Activated naive CD4-positive, alpha-beta T cell treated with anti-CD3 and anti-CD28 coated beads, Interleukin-2, amount 50 U/mL, for 24 hours (primary cell): ENCODE data around the gene CACNG4.
A peak's percentile ranks its signal among the peaks of the same experiment; 100 is the strongest.

Experiments used
- H3K27ac Mint-ChIP-seq: one replicate; pipeline ENCODE4 v1.8.0; 2021; ENCODE audit warnings: mild to moderate bottlenecking, mixed read lengths
- H3K27me3 Mint-ChIP-seq: one replicate; pipeline ENCODE4 v1.8.0; 2021; ENCODE audit warnings: mixed read lengths
- H3K36me3 Mint-ChIP-seq: one replicate; pipeline ENCODE4 v1.8.0; 2021; ENCODE audit warnings: mixed read lengths
- H3K4me1 Mint-ChIP-seq: one replicate; pipeline ENCODE4 v1.8.0; 2021; ENCODE audit warnings: mixed read lengths
- H3K4me3 Mint-ChIP-seq: one replicate; pipeline ENCODE4 v1.8.0; 2021; ENCODE audit warnings: mild to moderate bottlenecking, mixed read lengths
- H3K9me3 Mint-ChIP-seq: one replicate; pipeline ENCODE4 v1.8.0; 2021; ENCODE audit warnings: mixed read lengths

CACNG4 gene

DNA sequence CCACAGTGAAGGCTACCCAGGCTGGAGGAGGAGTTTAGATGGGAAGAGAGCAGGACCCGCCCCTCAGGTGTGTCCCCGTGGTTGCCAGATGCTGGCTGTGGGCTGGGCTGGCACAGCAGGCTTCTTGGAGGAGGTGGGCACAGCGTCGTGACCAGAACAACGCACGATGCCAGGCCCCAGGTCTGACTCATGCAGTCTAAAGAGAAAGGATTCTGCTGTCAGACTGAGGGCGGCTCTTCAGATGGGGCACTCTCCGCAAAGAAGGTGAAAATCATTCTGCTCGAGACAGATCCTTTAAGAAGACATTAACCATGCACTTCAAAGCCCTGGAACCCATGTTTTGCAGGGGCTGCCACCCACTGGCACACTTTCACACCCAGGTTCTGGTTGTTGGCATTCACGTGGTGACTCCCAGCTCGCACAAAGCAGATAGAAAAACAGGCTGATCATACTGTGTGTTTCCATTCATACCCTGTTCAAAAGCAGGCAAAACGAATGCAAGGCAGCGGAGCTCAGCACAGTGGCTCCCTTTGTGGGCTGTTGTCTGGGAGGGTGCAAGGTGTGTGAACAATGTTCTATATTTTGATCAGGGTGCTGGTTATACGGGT, 19.0 kb downstream of the CACNG4 start:
- Mint-ChIP-seq H3K27me3 (peaks cover 16% of the 10 kb centered on the region), H3K9me3 (no peaks in the 10 kb centered on the region), H3K4me1 (no peaks in the 10 kb centered on the region), H3K36me3 (no peaks in the 10 kb centered on the region), H3K27ac (no peak overlapping the region), H3K4me3 (no peak overlapping the region)

DNA sequence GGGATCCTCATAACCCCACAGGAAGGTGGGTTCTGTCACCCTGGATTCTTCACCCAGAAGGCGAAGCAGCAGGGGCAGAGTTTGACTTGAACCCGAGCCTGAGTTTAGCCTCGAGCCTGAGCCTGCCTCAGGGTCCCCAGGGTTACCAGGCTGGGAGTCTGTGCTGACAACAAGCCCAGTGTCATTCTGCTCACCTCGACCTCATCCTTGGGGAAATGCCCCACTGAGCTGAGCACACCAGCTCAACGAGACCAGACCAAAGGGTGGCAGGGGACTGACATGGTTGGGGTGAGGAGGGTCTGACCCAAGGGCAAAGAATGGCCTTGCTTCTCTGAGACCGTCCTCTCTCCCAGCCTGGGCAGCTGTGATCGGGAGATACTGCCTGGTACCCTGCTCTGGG, 20.2 kb downstream of the CACNG4 start:
- no peak overlapping the region for H3K4me3 Mint-ChIP-seq
- peaks cover 13% of the 10 kb centered on the region for H3K27me3 Mint-ChIP-seq

DNA sequence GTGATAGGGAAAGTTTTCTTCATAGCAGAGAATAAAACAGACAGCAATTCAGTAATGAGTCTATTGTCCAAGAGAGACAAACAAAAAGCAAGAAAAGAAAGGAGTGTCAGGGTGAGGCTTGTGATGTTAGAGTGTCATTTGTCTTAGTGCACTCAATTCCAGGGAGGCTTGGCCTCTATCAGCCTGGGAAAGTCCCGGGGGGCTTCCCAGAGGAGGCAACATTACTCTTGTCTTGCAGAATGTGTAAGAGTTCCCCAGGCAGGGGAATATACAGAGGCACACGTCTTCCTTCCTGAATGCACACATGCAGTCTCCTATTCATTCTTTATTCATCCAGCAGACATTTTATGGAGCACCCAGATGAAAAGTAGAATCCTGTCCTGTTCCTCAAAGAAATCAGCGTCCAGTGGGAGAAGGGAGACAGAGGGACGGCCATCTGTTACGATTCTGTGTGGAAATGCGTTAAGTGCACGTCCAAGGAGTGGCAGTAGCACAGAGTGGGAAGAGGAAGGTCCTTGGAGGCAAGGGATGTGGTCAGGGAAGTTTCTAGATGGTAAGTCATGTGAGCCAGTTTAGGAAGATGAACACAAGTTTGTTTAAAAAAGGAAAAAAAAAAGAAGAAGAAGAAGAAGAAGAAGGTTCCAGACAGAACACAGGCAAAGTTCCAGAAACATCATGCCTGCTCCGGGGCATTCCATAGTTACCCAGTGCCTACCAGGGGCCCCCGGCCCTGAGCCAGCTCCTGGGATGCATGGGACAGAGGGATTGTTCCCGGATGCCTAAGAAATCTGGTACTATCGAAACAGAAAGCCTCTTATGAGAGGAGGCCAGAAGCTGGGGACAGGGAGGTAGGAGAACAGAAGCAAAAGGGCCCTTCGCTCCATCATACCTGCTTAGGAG, 21.1 kb downstream of the CACNG4 start:
- Mint-ChIP-seq H3K4me3 (no peak overlapping the region), H3K9me3 (no peaks in the 10 kb centered on the region), H3K36me3 (no peaks in the 10 kb centered on the region), H3K4me1 (no peaks in the 10 kb centered on the region), H3K27ac (no peak overlapping the region), H3K27me3 (peaks cover 15% of the 10 kb centered on the region)

More for the DNA sequence above, 20.2 kb downstream of the CACNG4 start:
- no peaks in the 10 kb centered on the region for H3K36me3 Mint-ChIP-seq
- no peaks in the 10 kb centered on the region for H3K9me3 Mint-ChIP-seq
- no peaks in the 10 kb centered on the region for H3K4me1 Mint-ChIP-seq
- no peak overlapping the region for H3K27ac Mint-ChIP-seq

DNA sequence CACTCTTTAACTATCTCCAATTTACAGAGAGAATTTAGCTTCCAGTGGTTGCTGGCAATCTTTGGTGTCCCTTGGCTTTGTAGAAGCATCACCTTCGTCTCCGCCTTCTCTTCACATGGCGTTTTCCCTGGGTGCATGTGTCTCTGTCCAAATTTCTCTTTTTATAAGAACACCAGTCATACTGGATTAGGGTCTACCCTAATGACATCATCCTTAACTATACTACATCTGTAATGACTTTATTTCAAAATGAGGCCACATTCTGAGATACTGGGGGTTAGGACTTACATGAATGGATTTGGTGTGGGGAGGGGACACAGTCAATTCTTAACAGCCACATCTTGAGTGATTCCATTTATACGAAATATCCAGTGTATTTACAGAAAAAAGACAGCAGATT, 22.2 kb downstream of the CACNG4 start:
- Mint-ChIP-seq H3K4me1 (no peaks in the 10 kb centered on the region), H3K27me3 (peaks cover 16% of the 10 kb centered on the region)

DNA sequence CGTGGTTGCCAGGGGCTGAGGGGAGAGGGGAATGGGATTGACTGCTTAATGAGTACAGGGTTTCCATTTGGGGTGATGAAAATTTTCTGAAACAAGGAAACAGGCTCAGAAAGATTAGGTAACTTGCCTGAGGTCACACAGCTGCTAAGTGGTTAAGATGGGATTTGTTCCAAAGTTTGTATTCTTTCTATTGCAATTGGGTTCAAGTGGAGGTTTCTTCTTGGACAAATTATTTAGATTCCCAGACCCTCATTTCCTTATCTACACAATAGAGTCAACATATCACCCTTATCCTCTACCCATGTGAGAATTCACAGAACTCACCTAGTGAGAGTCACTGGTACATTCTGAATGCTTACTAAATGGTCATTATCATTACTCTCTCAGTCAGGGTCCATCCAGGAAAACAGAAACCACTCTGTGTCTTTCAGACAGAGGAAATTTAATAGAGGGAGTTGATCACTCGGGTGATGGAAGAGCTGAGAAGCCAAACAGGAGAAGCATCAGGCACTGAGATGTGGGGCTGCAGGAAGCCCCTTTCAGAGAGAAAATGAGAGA, 22.6 kb downstream of the CACNG4 start:
- no peaks in the 10 kb centered on the region for H3K4me1 Mint-ChIP-seq
- H3K27me3 Mint-ChIP-seq: peaks cover 18% of the 10 kb centered on the region
- no peak overlapping the region for H3K4me3 Mint-ChIP-seq
- no peak overlapping the region for H3K27ac Mint-ChIP-seq
- H3K9me3 Mint-ChIP-seq: no peaks in the 10 kb centered on the region
- H3K36me3 Mint-ChIP-seq: no peaks in the 10 kb centered on the region

More for the DNA sequence above, 22.2 kb downstream of the CACNG4 start:
- Mint-ChIP-seq H3K9me3 (no peaks in the 10 kb centered on the region), H3K36me3 (no peaks in the 10 kb centered on the region), H3K4me3 (no peak overlapping the region), H3K27ac (no peak overlapping the region)

DNA sequence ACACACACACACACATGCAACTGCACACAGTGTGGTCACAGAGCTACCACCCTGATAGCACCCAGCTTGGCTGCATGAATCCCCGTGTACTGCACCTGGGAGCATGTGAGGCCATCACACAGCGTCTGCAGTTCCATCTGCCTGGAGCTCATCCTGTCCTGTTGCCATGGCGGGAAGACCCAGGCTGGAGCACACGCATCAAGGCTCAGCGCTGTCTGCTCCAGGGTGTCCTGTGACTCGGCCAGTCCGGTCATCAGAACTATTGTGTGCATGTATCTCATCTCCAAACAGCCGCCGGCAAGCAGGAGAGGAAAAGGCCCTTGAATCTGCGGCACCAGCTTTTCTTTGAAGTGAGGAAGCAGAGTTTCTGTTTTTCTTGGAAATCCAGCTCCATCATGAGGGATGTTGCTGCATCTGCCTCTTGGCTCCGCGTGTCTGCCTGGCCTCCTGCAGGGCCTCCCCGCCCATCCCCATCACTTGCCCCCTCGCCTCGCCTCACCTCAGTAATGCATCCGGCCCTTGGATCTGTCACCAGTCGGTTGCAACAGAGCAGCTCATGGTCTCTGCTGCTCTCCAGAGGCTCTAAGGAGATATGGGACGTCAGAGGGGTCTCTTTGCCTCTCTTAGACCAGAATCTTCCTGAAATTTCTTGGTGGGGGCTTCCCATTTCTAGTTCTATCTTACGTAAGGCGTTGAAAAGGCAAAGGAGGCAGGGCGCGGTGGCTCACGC, 23.7 kb downstream of the CACNG4 start:
- Mint-ChIP-seq H3K4me3 (no peak overlapping the region), H3K9me3 (no peaks in the 10 kb centered on the region), H3K36me3 (no peaks in the 10 kb centered on the region), H3K4me1 (no peaks in the 10 kb centered on the region), H3K27ac (no peak overlapping the region), H3K27me3 (peaks cover 18% of the 10 kb centered on the region)

DNA sequence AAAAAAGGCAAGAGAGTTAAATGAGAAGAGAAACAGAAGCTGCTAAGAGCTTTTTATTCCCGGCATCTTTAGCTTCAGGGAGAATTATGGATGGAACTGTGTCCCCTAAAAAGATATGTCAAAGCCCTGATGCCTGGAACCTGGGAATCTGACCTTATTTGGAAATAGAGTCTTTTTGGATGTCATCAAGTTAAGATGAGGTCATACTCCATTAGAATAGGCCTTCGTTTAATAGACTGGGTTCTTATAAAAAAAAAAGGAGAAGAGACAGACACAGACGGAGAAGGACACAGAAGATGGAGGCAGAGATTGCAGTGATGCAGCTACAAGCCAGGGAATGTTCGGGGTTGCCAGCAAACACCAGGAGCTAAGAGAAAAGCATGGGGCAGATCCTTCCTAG, 24.6 kb downstream of the CACNG4 start:
- no peaks in the 10 kb centered on the region for H3K36me3 Mint-ChIP-seq
- H3K27me3 Mint-ChIP-seq: peaks cover 16% of the 10 kb centered on the region
- no peak overlapping the region for H3K4me3 Mint-ChIP-seq
- H3K27ac Mint-ChIP-seq: no peak overlapping the region
- H3K9me3 Mint-ChIP-seq: no peaks in the 10 kb centered on the region
- H3K4me1 Mint-ChIP-seq: no peaks in the 10 kb centered on the region

DNA sequence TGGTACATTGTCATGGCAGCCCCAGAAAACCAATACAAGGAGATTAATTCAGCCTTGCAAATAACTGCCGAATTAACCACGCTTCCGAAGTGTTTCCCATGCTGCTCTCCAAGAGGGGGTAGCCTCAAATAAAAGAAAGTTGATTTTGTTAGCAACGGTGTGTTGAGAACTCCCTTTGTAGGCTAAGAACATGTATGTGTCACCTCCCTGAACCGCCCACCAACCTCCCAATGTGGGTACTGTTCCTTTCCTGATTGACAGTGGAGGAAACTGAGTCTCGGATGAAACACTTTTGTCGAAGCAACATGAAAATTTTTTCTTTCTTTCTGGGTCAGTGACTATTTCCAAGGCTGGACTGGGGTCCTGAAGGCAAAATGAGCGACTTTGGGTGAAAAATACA, 25.1 kb downstream of the CACNG4 start:
- peaks cover 16% of the 10 kb centered on the region for H3K27me3 Mint-ChIP-seq
- H3K4me3 Mint-ChIP-seq: no peak overlapping the region
- H3K27ac Mint-ChIP-seq: no peak overlapping the region
- no peaks in the 10 kb centered on the region for H3K9me3 Mint-ChIP-seq
- no peaks in the 10 kb centered on the region for H3K36me3 Mint-ChIP-seq
- H3K4me1 Mint-ChIP-seq: no peaks in the 10 kb centered on the region

DNA sequence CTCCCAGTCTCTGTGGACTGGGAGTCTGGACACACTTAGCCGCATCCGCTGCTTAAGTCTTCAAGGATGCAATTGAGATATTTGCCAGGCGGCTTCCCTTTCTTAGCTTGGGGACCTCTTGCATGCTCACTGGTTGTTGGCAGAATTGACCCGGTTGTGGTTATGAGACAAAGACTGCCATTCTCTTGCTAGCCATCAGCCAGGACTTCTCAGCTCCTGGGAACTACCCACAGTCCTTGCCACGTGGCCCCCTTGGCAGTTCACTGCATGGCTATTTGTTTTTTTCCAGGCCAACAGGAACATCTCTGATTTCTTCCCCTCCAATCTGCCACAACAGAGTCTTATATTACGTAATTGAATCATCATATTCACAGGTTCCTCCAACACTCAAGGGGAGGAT, 25.5 kb downstream of the CACNG4 start:
- Mint-ChIP-seq H3K27ac (no peak overlapping the region), H3K4me3 (no peak overlapping the region), H3K9me3 (no peaks in the 10 kb centered on the region), H3K36me3 (no peaks in the 10 kb centered on the region), H3K27me3 (peaks cover 16% of the 10 kb centered on the region), H3K4me1 (no peaks in the 10 kb centered on the region)

DNA sequence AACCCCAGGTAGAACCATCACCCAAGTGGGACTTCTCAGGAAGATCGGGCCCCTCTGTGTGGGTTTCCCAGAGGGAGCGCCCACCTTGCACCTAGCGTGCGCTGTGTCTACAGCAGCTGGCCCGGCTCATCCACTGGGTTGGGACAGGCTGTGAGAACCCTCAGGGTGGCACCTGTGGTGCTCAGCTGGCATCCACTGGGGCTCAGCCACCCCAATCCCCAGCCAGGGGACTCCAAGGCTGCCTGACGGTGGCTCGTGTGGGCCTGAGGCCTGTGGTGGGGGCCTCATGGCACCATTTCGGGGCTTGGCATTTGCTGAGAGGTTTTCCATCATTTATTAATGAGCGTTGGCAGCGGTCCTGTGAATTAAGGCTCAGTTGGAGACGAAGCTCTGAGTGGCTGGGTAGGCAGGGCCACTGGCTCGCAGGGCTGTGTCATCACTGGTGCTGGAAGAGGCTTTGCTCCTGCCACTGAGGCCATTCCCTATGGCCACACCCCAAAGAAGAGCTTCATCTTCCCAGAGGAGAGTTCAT, 28.5 kb downstream of the CACNG4 start:
- no peaks in the 10 kb centered on the region for H3K4me1 Mint-ChIP-seq
- no peaks in the 10 kb centered on the region for H3K36me3 Mint-ChIP-seq
- no peaks in the 10 kb centered on the region for H3K9me3 Mint-ChIP-seq
- no peak overlapping the region for H3K4me3 Mint-ChIP-seq
- H3K27ac Mint-ChIP-seq: no peak overlapping the region
- peaks cover 9% of the 10 kb centered on the region for H3K27me3 Mint-ChIP-seq

DNA sequence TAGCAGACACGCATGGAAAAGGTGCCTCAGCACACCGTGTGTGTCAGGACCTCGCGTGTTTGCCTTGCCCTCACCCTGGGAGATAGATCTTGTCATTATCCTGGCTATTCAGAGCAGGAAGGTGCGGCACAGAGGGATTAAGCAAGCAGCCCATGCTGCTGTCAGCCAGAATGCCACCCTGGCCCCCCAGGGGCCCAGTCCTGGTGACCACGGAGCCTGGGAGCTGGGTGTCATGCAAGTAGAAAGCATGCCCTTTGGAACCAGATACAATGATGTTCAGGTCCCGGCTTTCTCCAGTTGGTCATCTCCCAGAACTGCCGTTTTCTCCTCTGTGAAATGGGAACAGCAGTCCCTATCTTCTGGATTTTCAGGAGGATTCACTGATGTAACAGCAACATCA, 29.9 kb downstream of the CACNG4 start:
- H3K27me3 Mint-ChIP-seq: peaks cover 8% of the 10 kb centered on the region
- H3K9me3 Mint-ChIP-seq: no peaks in the 10 kb centered on the region
- H3K4me3 Mint-ChIP-seq: no peak overlapping the region
- H3K4me1 Mint-ChIP-seq: no peaks in the 10 kb centered on the region
- no peaks in the 10 kb centered on the region for H3K36me3 Mint-ChIP-seq
- H3K27ac Mint-ChIP-seq: no peak overlapping the region

DNA sequence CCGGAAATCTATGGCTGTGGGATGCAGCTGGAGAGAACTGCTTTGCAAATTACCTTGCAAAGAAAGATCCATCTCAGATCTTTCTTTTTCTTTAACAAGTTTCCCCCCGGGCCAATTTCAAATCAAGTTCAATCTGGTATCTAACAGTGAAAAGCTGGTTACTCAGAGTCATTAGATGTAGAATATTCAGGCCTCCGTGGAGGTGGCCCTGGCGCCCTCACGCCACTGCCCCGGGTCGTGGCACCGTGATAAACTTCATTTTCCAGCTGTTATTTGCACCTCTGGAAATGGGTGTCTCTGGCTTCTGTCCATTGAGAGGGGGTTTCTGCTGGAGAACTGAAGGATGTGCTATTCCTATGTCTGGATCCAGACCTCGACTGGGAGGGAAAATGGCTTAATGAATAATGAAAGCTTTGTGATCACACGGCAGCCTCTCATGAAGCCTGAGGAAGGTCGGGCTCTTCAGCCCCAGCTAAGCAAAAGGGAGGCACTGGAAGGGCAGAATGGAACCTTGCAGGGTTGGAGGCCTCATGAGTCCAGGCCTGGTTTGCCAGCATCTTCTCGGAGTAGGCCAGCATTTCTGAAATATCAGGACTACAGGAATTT, 30.5 kb downstream of the CACNG4 start:
- Mint-ChIP-seq H3K9me3 (no peaks in the 10 kb centered on the region), H3K27ac (no peak overlapping the region), H3K4me1 (no peaks in the 10 kb centered on the region), H3K36me3 (no peaks in the 10 kb centered on the region), H3K4me3 (no peak overlapping the region), H3K27me3 (peaks cover 8% of the 10 kb centered on the region)

DNA sequence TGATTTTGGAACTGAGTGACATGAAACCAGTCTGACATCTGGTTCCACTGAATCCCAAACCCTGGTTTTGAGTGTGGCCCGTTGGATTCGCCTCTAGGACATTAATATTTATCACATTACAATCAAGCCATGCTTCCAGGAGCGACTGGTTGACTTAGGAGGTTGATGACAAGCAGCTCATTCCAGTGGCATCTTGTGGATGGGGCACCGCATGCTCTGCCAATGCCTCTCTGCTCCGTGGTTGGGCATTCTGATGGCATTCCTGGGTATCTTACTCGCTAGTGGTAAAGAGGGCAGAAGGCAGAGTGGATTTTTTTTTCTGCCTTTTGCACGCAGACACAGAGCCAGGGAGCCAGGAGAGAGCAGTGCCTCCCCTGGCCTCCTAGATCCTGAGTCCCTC, 31.4 kb downstream of the CACNG4 start:
- Mint-ChIP-seq H3K36me3 (no peaks in the 10 kb centered on the region), H3K4me1 (no peaks in the 10 kb centered on the region), H3K27me3 (peaks cover 4% of the 10 kb centered on the region), H3K4me3 (no peak overlapping the region), H3K27ac (no peak overlapping the region), H3K9me3 (no peaks in the 10 kb centered on the region)

DNA sequence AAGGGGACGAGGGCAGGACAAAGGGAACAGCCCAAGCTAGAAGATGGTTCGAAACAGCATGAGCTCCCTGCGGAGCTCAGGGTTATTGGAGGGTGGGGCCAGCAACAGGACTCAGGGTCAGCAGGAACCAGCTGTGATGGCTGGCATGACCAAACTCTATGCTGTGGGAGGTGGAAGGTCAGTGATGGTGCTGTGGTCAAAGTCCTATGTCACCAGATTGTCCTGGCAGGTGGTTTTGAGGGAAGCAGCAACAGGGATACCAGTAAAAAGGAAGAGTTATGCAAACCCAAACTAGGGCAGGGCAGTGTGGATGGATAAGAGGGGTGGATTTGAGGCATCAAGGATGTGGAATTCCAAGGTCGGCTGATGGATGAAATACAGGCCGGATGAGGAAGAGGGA, 32.4 kb downstream of the CACNG4 start:
- Mint-ChIP-seq H3K36me3 (no peaks in the 10 kb centered on the region), H3K4me1 (no peaks in the 10 kb centered on the region), H3K27ac (peak overlapping the region; percentile 52), H3K4me3 (no peak overlapping the region), H3K9me3 (no peaks in the 10 kb centered on the region), H3K27me3 (peaks cover 1% of the 10 kb centered on the region)

DNA sequence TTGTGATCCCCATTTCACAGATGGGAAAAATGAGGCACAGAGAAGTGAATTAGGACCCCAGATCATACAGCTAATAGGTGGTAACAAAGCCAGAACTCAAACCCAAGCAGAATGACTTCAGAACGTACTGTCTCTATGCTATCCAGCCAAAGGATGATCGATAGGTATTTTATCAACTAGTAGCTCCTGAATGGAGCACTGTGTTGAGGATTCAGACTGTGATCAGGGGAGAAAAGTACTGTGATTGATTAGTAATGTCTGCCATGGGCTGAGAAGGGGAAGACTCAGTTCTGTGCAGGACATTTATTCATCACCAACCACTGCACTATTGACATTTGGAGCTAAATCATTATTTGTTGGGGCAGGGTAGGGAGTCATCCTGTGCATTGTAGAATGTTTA, 38.7 kb downstream of the CACNG4 start:
- Mint-ChIP-seq H3K4me3 (no peak overlapping the region), H3K27ac (no peak overlapping the region), H3K36me3 (peaks cover 2% of the 10 kb centered on the region), H3K4me1 (no peaks in the 10 kb centered on the region), H3K27me3 (peaks cover 3% of the 10 kb centered on the region), H3K9me3 (peaks cover 6% of the 10 kb centered on the region)
